ENCODE measurements around the gene TCF4. TPM values are rescaled to one million over a fixed set of nuclear protein-coding genes. Genes with fewer than 3 reads are reported as not detected.

The TCF4 gene
- total RNA-seq, 6 donors from 2014 or later: 70.6 to 115 (median 92.4) TPM

- H3K27ac ChIP-seq: peak overlapping the region in 1 of 4 donors; percentile 70
- no peak for ATAC-seq (ENCODE audit: low FRiP score in 2 of 2)
- H3K27me3 ChIP-seq: no peaks in the 10 kb centered on the region
- no peak for DNase-seq
- peaks cover 14 to 25% (median 17%) of the 10 kb centered on the region in 4 donors for H3K4me1 ChIP-seq
- peaks cover 0 to 51% (median 3%) of the 10 kb centered on the region in 4 donors for H3K36me3 ChIP-seq
- no peak overlapping the region for H3K4me3 ChIP-seq
- WGBS, 2 donors: 80 to 84% methylated on average over 5 of the region's 5 CpGs
- H3K9me3 ChIP-seq: no peaks in the 10 kb centered on the region
- no peak for TF ChIP-seq EP300 (IDR thresholded peaks at IDR 0.05)
- TF ChIP-seq CTCF (IDR thresholded peaks at IDR 0.05): no peak
- TF ChIP-seq POLR2A (IDR thresholded peaks at IDR 0.05): no peak
- TF ChIP-seq POLR2AphosphoS5 (IDR thresholded peaks at IDR 0.05): no peak
Measured at GRCh38 chr18:55269622-55270021, 318.4 kb downstream of the TCF4 start.

- Histone ChIP-seq H3K4me1 (peaks cover 15 to 31% (median 17%) of the 10 kb centered on the region in 4 donors), H3K36me3 (peaks cover 0 to 42% (median 3%) of the 10 kb centered on the region in 4 donors), H3K27ac (peak overlapping the region in 3 of 4 donors; percentile 14 to 70 (median 22)), H3K9me3 (no peaks in the 10 kb centered on the region), H3K4me3 (no peak overlapping the region), H3K27me3 (no peaks in the 10 kb centered on the region)
- no peak for DNase-seq
- no peak for ATAC-seq (ENCODE audit: low FRiP score in 2 of 2)
- TF ChIP-seq POLR2A (IDR thresholded peaks at IDR 0.05): no peak
- no peak for TF ChIP-seq POLR2AphosphoS5 (IDR thresholded peaks at IDR 0.05)
- no peak for TF ChIP-seq EP300 (IDR thresholded peaks at IDR 0.05)
- no peak for TF ChIP-seq CTCF (IDR thresholded peaks at IDR 0.05)
- 83 to 85% methylated on average over 5 of the region's 5 CpGs for WGBS, 2 donors
Measured at GRCh38 chr18:55268628-55269275, 319.2 kb downstream of the TCF4 start.

DNA sequence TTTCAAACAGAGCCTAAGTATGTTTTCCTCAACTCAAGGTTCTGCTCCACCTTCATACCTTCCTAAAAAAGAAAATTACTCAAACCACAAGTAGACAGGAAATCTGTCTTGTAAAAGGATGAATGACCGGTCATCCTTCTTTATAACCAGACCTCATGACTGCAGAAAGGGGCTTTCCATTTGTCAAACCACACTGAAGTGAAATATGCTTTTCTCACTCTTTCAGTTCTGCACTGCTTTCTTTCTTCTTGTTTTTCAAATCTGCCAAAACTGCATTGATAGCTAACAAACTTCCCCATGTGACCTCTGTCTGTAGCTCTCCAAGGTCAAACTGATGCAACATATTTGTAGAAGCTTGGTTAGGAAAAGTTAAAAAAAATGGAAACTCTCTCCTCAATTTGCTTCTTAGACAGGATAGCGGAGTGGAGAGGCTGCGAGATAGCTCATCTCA is 319.8 kb downstream of the TCF4 start:
- peaks cover 0 to 42% (median 3%) of the 10 kb centered on the region in 4 donors for H3K36me3 ChIP-seq
- no peaks in the 10 kb centered on the region for H3K27me3 ChIP-seq
- TF ChIP-seq POLR2AphosphoS5 (IDR thresholded peaks at IDR 0.05): no peak
- no peak for TF ChIP-seq CTCF (IDR thresholded peaks at IDR 0.05)
- no peak for DNase-seq
- H3K4me3 ChIP-seq: no peak overlapping the region
- no peaks in the 10 kb centered on the region for H3K9me3 ChIP-seq
- 75 to 81% methylated on average over 3 of the region's 3 CpGs for WGBS, 2 donors
- no peak for ATAC-seq (ENCODE audit: low FRiP score in 2 of 2)
- H3K27ac ChIP-seq: peak overlapping the region in 3 of 4 donors; percentile 14 to 22 (median 17)
- H3K4me1 ChIP-seq: peaks cover 15 to 31% (median 17%) of the 10 kb centered on the region in 4 donors

GRCh38 chr18:55266981-55267380 is 321.0 kb downstream of the TCF4 start:
- Histone ChIP-seq H3K9me3 (no peaks in the 10 kb centered on the region), H3K27ac (peak overlapping the region in 1 of 4 donors; percentile 32), H3K36me3 (peaks cover 0 to 51% (median 3%) of the 10 kb centered on the region in 4 donors), H3K4me3 (no peak overlapping the region), H3K4me1 (peaks cover 15 to 31% (median 17%) of the 10 kb centered on the region in 4 donors), H3K27me3 (no peaks in the 10 kb centered on the region)
- WGBS, 2 donors: 71 to 73% methylated on average over 6 of the region's 6 CpGs
- ATAC-seq (ENCODE audit: low FRiP score in 2 of 2): no peak
- TF ChIP-seq POLR2A (IDR thresholded peaks at IDR 0.05) (no peak), CTCF (IDR thresholded peaks at IDR 0.05) (no peak), EP300 (IDR thresholded peaks at IDR 0.05) (no peak), POLR2AphosphoS5 (IDR thresholded peaks at IDR 0.05) (no peak)
- DNase-seq: no peak

DNA sequence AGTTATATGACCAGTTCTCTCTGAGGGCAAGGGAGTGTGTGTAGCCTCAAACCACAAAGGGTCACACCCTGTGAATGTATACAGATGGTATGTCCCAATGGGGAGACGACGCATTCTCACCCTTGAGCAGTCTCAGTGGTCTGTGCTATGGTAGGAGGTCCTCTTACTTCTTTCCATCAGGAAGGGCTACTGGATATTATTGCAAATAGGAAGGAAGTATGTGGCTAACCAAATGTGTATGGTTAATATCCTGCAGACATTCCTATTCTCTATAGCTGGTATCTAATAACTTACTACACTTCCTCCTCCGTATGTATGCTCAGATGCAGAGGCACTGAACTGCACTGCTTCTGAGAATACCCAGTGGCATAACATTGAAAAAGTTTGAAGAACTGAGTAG is 322.0 kb downstream of the TCF4 start:
- ATAC-seq (ENCODE audit: low FRiP score in 2 of 2) (peak in 1 of 2 donors; percentile 21), DNase-seq (no peak)
- Histone ChIP-seq H3K9me3 (no peaks in the 10 kb centered on the region), H3K4me3 (no peak overlapping the region), H3K27me3 (no peaks in the 10 kb centered on the region), H3K36me3 (peaks cover 0 to 58% (median 5%) of the 10 kb centered on the region in 4 donors), H3K27ac (peak overlapping the region in 2 of 4 donors; percentile 27 to 61), H3K4me1 (peaks cover 15 to 31% (median 17%) of the 10 kb centered on the region in 4 donors)
- WGBS, 2 donors: 74% methylated on average over 3 of the region's 3 CpGs
- TF ChIP-seq POLR2A (IDR thresholded peaks at IDR 0.05) (no peak), POLR2AphosphoS5 (IDR thresholded peaks at IDR 0.05) (no peak), EP300 (IDR thresholded peaks at IDR 0.05) (no peak), CTCF (IDR thresholded peaks at IDR 0.05) (no peak)

Data from upper lobe of left lung (tissue), 6 donors.